GM19023 (cell line): ENCODE measurements around the gene SH2D5.

Source experiments
- ATAC-seq: cut with Tn5 transposase; IDR thresholded peaks from one replicate; pipeline ENCODE4 v1.9.1; 2021; ENCODE audit warnings: mild to moderate bottlenecking, moderate library complexity; ENCODE audit not compliant: unreplicated experiment

Gene SH2D5

DNA sequence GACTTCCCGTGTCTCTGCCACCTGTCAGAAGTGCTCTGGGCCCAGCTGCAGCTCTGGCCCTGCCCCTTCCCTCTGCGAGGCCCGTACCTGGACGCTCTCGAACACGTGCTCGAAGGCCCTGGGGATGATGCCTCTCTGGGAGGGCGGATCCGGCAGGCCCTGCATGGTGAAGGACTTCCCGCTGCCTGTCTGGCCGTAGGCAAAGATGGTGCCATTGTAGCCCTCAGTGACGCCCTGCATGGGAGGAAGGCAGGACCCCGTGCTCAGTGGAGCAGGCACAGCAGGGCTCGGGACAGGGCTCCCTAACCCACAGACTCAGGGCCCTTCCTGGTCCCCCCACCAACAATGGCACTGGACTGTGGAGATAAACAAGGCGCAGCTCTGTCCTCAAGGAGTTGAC, 17.1 kb downstream of the SH2D5 start:
- ATAC-seq: no peak

DNA sequence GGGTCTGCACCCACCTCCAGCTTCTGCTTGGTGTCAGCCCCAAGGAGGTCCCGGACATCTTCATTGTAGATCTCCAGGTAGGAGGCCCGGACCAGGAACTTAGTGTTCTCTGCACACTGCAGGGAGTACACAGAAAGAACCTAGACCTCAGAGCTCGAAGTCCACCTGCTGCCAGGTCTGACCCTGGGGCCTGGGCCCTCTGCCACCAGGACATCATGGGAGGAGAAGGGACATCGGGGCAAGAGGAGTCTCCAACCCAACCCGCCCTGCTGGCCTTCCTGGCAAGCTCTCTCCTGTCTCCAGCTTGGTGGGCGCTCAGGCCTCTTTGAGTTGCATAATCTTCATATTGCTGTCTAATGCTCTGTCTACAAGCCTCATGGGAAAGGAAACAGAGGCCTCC, 19.1 kb downstream of the SH2D5 start:
- no peak for ATAC-seq

DNA sequence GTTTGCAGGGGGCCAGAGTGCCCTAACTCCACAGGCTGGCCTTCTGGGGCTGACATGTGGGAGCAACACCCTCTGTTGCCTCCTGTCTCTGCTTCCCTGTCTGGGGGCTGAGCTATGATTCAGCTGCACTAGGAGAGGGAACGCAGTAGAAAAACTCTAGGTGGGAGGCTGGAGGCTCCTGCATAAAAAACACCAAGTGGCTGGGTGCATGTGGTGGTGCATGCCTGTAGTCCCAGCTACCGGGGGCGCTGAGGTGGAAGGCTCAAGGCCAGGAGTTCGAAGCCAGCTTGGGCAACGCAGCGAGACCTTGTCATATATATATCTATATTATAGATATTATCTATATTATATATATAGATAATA, 20.3 kb downstream of the SH2D5 start:
- no peak for ATAC-seq

DNA sequence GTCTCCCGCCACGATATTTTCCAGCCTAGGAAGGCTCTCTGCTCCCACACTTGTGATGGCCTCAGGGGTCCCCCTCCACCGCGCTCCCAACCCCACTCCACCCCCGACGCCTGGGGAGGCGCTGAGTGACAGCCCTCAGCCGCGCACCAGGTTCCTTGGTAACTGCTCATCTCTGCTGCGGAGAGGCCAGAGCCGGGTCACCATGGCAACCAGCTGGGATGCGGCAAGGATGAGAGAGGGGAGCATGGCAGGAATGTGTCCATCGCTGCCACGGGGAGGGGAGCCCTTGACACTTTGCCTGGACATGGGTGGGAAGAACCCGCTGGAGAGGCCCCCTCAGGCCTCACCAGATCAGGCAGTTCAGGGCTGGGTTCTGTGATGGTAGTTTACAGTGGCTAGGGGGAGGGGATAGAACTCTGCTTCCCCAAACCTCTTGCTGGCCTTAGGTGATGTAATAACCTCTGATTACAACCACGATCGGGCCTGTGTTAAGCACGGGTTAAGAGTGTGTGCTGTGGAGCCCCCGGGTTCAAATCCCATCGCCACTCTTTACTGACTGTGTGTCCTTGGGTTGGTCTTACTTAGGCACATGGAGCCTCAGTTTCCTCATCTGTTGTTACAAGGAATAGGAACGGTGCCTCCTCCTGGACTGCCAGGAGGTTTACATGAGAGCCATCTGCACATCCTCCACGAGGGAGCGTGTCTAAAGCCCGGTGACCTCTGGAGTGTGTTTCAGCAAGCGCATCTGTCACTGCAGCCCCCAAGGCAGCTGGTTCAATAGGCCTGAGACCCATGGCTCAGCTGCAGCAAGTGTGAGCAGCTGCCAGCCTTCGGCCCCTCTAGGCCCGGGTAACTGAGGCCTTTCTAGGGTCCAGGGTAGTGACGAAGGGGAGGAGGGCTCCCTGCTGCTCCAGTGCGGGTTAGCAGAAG, 21.0 kb downstream of the SH2D5 start:
- no peak for ATAC-seq

DNA sequence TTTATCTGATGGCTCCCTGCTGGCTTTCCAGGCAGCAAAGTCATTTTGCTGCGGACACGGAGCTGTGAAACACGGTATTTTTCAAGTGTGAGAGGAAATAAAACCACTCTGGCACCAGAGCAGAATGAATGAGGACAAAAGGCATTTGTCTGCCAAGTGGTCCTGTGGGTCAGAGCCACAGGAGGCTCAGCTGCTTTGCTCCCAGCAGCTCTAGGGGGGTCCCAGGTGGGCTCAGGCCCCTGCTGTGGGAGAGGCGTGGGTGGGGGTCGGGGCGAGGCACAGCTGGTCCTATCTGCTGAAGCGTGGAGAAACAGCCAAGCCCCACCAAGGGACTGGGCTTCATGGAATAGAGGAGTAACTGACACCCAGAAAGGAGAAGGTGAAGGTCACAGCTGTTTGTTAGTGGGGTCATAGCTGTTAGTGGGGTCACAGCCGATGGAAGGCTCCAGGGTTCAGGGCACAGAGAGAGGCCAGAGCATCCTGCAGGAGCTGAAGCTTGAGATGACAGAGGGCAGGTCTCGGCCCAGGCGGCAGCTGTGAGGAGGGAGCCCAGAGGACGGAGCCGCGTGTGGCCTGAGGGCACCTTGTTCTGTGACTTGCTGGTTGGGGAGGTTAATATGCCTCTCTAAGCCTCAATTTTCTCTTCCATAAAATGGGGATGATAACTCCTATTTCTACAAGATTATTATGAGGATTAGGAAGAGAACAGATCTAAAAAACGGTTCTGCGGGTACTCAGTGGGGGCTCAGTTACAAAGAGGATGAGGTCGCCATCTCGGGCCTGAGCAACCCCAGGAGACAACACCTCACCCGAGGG, 21.8 kb downstream of the SH2D5 start:
- no peak for ATAC-seq

DNA sequence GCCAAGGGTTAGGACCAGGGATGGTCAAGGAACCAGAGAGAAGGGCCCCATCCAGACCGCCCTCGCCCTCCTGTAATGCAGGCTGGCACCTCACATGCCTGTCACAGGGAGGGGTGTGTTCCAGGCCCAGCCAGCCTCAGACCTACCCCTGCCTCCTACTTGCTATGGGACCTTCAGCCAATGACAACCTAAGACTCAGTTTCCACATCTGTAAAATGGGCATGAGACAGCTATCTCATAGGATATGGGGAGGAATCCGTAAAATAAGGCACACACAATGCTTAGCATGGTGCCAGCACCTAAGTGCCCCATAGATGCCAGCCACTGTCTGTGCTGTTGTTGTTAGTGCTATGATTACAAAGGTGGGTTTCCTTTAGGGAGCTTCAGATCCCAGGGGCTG, 22.6 kb downstream of the SH2D5 start:
- no peak for ATAC-seq

DNA sequence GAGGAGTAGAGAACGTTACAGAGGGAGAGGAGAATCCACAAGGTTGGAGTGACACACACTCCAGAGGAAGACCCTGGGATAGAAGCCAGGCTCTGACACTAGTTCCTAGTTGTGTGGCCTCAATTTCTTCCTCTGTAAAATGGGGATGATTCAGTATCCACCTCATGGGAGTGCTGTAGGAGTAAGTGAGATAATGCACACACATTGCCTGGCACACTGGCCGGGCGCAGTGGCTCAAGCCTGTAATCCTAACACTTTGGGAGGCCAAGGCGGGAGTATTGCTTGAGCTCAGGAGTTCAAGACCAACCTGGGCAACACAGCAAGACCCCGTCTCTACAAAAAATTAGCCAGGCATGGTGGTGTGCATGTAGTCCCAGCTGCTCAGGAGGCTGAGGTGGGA, 23.6 kb downstream of the SH2D5 start:
- no peak for ATAC-seq

DNA sequence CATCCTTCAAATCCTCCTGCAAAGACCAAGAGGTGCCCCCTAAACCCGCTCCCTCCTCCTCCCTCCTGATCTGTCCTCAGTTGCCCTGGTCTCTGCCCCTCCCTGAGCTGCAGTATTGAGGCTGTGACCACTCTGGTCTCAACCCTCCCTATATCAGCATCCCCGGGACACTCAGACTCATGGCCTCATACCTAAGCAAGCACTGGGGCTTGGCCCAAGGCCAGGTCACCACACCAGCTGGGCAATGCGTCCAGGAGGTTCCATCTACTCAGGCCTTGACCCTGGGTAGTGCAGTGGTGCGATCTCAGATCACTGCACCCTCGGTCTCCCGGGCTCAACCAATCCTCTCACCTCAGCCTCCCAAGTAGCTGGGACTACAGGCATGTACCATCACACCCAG, 24.4 kb downstream of the SH2D5 start:
- no peak for ATAC-seq

DNA sequence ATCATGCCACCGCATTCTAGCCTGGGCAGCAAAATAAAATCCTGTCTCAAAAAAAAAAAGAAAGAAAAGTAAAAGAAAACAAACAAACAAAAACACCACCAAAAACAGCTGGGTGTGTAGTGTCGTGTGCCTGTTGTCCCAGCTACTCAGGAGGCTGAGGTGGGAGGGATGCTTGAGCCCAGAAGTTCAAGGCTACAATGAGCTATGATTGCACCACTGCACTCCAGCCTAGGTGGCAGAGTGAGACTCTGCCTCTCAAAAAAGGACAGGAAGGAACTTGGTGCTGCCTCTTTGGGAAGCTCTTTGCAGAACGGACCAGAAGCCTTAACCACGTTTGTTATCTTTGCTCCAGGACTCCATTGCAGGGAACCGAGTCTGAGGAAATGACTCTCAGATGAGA, 25.7 kb downstream of the SH2D5 start:
- ATAC-seq: no peak

DNA sequence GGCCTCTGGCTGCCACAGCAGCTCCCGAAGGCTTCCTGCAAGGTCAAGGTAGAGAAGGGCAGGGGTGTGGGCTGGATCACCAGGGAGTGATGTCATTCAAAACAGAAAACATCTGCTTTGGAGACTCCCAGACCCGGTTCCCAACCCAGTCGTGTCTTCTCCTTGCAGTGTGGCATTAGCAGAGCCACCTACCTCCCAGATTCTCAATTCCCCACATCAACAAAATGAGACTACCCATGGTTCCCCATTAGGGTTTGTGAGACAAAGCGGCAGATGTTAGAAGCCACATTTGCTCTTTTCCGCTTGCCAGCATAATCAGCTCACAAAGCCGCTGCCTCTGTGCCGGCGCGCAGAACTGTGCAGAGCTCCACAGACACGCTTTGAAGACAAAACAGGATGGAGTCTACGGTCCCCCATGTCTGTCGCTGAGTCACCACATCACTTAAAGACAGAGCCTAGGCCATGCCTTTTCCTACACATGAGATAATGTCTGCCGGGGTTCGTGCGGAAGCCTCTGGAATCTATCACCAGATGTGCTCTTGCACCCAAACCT, 27.2 kb downstream of the SH2D5 start:
- ATAC-seq: no peak

DNA sequence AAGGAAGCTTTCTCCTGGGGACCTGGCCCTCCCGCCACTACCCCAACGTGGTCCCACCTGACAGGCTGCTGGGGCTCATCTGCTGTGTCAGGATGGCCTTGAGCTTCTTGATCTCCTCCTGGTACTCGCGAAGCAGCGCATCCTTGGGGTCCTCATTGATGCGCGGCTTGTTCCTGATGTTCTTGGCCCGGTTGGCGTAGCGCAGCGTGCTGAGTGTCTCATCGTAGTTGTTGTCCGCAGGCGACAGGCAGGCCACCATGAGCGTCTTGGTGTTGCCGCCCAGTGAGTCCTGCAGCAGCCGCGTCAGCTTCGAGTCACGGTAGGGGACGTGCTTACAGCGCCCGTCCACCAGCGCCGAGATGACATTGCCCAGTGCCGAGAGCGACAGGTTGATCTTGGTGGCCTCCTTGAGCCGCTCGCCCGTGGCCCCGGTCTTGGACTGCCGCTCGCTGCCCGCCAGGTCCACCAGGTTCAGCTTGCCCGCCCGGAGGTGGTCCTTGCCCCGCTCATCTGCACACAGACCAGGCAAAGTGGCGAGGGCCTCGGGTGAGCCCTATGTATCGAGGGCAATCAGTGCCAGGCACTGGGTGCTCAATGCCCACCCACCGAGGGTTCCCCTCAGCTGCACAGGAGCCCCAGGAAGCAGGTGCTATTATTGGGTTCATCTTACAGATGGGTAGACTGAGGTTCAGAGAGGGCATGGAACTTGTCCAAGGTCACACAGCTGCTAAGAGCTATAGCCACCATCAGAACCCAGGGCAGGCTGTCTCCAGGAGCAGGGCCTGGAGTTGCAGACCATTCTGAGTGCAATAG, 27.9 kb downstream of the SH2D5 start:
- no peak for ATAC-seq

DNA sequence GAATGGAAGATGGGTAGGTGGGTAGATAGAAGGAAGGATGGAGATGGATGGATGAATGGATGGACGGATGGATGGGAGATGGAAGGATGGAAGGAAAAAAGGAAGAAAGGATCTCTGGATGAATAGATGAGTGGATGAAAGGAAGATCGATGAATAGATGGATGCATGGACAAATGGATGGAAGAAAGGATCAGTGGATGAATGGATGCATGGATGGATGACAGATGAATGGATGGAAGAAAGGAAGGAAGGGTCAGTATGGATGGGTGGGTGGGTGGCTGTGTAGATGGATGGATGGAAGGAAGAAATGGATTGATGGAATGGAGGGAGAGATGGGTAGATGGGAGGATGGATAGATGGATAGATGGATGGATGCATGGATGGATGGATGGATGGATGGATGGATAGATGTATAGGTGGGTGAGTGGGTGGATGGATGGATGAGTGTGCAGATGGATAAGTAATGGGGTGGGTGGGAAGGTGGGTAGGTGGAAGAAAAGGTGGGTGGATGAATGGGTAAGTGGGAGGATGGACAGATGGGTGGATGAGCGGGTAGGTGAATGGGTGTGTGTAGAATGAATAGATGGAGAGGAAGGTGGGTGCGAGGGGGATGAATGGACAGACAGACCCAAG, 29.3 kb downstream of the SH2D5 start:
- ATAC-seq: no peak

DNA sequence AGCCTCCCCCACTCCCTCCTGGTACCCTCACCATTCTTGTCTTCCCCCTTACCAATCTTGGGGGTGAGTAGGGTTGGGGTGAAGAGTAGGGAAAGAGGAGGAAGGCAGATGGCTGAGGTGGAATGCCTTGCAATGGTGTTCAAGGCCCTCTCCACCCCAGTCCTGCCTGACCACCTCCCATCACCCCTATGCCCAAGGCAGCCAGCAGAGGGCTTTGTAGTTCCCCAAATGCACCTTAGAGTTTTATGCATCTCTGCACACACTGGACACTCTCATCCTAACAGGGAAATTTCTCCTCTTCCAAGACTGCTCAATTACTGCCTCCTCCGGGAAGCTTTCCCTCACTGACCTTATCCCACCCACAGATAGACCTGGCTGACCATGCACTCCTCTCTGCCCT, 30.1 kb downstream of the SH2D5 start:
- no peak for ATAC-seq

DNA sequence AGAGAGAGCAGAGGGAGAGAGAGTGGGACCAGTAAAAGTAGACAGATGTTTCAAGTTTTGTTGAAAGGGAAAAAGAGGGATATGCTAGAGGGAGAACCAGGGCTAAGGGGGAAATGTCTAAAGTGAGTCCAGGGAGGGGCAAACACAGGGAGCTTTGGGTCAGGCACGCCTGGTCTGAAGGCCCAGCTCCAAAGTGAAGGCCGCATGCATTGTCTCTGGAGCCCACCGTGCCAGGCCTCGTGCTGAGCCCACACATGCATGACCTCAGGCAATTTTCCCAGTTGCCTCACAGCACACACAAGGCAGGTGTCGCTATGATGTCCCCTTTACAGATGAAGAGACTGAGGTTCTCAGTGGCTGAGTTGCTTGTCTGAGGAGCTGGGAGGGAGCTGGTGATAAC, 30.7 kb downstream of the SH2D5 start:
- ATAC-seq: no peak

DNA sequence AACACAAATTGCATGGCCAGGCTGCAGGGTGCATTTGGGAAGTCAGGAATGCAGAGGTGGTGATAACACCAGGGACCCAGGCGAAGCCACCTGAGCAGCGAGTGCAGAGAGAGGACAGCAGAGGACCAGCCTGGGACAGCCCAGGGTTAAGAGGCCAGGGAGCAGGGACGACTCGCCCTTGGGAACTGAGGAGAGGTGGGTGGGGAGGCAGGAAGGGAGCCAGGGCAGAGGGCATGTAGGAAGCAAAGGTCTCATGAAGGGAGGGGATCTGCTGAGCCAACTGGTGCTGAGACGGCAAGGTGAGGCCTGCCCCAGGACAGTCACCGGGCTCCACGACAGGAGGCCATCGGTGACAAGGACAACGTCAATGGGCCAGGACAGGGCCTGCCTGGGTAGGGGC, 31.1 kb downstream of the SH2D5 start:
- ATAC-seq: no peak

DNA sequence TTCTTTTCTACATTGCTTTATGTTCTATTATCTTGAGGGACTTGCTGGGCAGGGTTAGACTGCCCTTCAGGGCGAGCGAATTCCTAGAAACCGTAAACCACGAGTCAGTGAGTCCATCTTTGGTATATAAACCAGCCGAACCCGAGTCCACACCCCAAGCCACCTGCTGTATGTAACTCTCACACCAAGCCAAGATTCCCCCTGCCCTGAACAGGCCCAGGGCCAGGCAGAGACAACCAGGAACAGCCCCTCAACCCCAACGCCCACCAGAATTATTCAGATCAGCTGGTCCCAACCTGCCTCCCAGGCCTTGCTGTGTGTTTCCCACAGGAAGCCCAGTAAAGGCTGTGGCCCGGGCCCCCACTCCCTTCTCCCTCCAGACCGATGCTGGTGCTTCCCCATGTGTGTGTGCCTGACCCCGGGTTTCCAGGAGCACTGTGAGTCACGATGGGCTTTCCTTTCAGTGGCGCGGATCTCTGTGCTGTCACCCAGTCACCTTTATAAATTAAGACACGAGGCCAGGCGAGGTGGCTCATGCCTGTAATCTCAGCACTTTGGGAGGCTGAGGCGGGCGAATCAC, 31.8 kb downstream of the SH2D5 start:
- ATAC-seq: no peak

DNA sequence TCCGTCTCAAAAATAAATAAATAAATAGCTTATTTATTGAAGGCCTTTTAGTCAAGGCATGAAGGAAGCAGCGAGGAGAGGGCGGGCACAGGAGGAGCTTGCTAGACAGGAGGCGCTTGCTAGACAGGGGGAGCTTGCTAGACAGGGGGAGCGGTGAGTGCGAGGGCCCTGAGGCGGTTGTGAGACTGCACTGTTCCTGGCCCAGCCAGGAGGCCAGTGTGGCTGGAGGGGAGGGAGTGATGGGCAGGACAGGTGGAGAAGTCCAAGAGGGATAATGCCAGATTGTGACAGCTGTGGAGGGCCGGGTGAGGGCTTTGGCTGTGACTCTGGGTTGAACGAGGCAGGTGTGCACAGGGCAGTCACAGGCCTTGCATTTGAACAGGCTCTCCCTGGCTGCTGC, 32.9 kb downstream of the SH2D5 start:
- no peak for ATAC-seq

DNA sequence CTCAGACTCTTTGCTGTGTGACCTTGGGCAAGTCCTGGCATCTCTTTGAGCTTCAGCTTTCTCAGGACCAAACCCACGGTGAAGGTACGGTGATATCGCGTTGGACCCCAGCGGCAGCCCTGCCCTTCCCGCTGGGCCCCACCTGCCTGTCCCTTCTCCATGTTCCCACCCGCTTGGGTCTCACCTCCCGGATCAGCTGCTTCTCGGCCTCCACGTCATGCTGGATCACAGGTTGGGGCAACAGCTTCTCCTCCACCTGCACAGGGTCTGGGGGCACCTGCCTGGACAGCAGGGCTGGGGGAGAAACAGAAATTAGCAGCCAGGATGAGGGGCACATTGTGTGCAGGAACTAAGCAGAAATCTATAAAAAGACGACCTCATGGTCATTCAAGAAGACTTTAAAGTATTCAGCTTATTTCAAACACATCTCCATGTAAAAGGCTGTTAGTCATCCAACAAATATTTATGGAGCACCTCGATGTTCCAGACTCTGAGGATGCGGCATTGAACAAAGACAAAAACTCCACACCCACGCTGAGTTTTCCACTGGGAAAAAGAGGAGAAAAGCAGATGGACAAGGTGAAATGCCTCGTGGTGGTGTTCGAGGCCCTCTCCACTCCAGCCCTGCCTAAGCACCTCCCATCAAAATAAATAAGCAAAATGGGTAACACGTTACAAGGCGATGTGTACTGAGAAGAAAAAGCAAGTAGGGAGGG, 34.1 kb downstream of the SH2D5 start:
- ATAC-seq: no peak

DNA sequence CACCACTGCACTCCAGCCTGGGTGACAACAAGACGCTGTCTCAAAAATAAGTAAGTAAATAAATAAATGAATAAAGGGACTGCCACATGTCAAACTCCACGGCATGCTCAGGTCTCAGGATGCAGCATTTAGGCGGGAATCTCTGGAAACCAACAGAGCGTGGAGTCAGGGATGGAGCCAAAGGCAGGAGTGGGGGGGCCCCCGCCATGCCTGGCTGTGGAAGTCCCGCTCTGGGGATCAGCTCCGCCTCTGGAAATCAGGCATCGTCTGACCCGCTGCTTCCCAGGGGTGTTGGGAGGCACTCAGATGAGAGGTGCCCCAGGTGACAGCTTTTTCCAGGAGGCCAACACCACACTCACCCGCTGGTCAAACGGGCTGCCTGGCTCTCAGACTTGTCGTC, 34.9 kb downstream of the SH2D5 start:
- no peak for ATAC-seq
